Mesenchymal stem cell (in vitro differentiated cells and primary cell): ENCODE measurements around the gene MC1R.

Source experiments
- DNase-seq: peaks from one replicate; pipeline ENCODE4 v3.0.0-alpha.2; 2013
- H2AFZ ChIP-seq: one replicate; pipeline ENCODE4 v1.6.1; 2013; ENCODE audit warnings: low read depth, mild to moderate bottlenecking, control low read depth, inconsistent platforms, low read length, moderate library complexity
- H2AK5ac ChIP-seq: 2 replicates; pipeline ENCODE4 v1.6.1; 2013; ENCODE audit warnings: low read length, moderate library complexity, mild to moderate bottlenecking, inconsistent platforms; ENCODE audit not compliant: severe bottlenecking
- H2BK120ac ChIP-seq: one replicate; pipeline ENCODE4 v1.6.1; 2013; ENCODE audit warnings: low read depth, mild to moderate bottlenecking, inconsistent platforms, low read length, moderate library complexity
- H2BK12ac ChIP-seq, 2 experiments: one replicate each; pipeline ENCODE4 v1.6.1; 2013; ENCODE audit warnings: inconsistent platforms in 2 of 2, low read length in 2 of 2, mild to moderate bottlenecking in 2 of 2, moderate library complexity in 2 of 2, control low read depth in 1 of 2
- H2BK15ac ChIP-seq: one replicate; pipeline ENCODE4 v1.6.1; 2013; ENCODE audit warnings: mild to moderate bottlenecking, low read depth, inconsistent platforms; ENCODE audit not compliant: poor library complexity, severe bottlenecking
- H2BK5ac ChIP-seq: 2 replicates; pipeline ENCODE4 v1.6.1; 2013; ENCODE audit warnings: low read depth, mild to moderate bottlenecking, low read length, control low read depth, inconsistent platforms; ENCODE audit not compliant: poor library complexity, severe bottlenecking
- H3K14ac ChIP-seq, 2 experiments: one replicate each; pipeline ENCODE4 v1.6.1; 2013; ENCODE audit warnings: inconsistent platforms in 2 of 2, low read length in 2 of 2, control low read depth in 1 of 2, mild to moderate bottlenecking in 1 of 2, moderate library complexity in 1 of 2
- H3K18ac ChIP-seq, 2 experiments: one replicate each; pipeline ENCODE4 v1.6.1; 2013; ENCODE audit warnings: inconsistent platforms in 2 of 2, low read length in 2 of 2, control low read depth in 1 of 2, low read depth in 1 of 2, mild to moderate bottlenecking in 1 of 2
- H3K23ac ChIP-seq, 2 experiments: one replicate each; pipeline ENCODE4 v1.6.1; 2013; ENCODE audit warnings: inconsistent platforms in 2 of 2, low read length in 2 of 2, mild to moderate bottlenecking in 2 of 2, moderate library complexity in 2 of 2, control low read depth in 1 of 2
- H3K27ac ChIP-seq: 2 replicates; pipeline ENCODE4 v1.5.1; 2013; ENCODE audit warnings: mild to moderate bottlenecking, moderate library complexity, low read length, control low read depth, inconsistent platforms; ENCODE audit not compliant: poor library complexity, severe bottlenecking
- H3K27me3 ChIP-seq, 2 experiments: 2 replicates each; pipeline versions ENCODE4 v1.6.1 to v1.7.0; 2013; ENCODE audit warnings: low read length in 2 of 2, mild to moderate bottlenecking in 2 of 2, moderate library complexity in 2 of 2, control low read depth in 1 of 2, inconsistent platforms in 1 of 2; ENCODE audit not compliant: control insufficient read depth in 1 of 2, insufficient read depth in 1 of 2
- H3K36me3 ChIP-seq, 2 experiments: 2 replicates each; pipeline versions ENCODE4 v1.6.1 to v1.7.0; 2013; ENCODE audit warnings: low read length in 2 of 2, control low read depth in 1 of 2, inconsistent platforms in 1 of 2, low read depth in 1 of 2, mild to moderate bottlenecking in 1 of 2; ENCODE audit not compliant: insufficient read depth in 2 of 2, control insufficient read depth in 1 of 2
- H3K4ac ChIP-seq, 2 experiments: one replicate each; pipeline ENCODE4 v1.6.1; 2013; ENCODE audit warnings: inconsistent platforms in 2 of 2, low read length in 2 of 2, mild to moderate bottlenecking in 2 of 2, moderate library complexity in 2 of 2, control low read depth in 1 of 2, low read depth in 1 of 2
- H3K4me1 ChIP-seq: 2 replicates; pipeline ENCODE4 v1.6.1; 2013; ENCODE audit warnings: low read depth, low read length, control low read depth; ENCODE audit not compliant: control insufficient read depth, insufficient read depth
- H3K4me2 ChIP-seq: 2 replicates; pipeline ENCODE4 v1.6.1; 2013; ENCODE audit warnings: low read length, mild to moderate bottlenecking, inconsistent platforms; ENCODE audit not compliant: poor library complexity, severe bottlenecking
- H3K4me3 ChIP-seq, 2 experiments: 2 replicates each; pipeline versions ENCODE4 v1.5.1 to v1.7.0; 2013; ENCODE audit warnings: low read length in 2 of 2, mild to moderate bottlenecking in 2 of 2, control low read depth in 1 of 2, low read depth in 1 of 2; ENCODE audit not compliant: insufficient read depth in 1 of 2
- H3K79me1 ChIP-seq: replicated peaks from 2 replicates; pipeline ENCODE4 v1.6.1; 2013; ENCODE audit warnings: mild to moderate bottlenecking, control low read depth, low read length, inconsistent platforms; ENCODE audit not compliant: poor library complexity, severe bottlenecking
- H3K9ac ChIP-seq: 2 replicates; pipeline ENCODE4 v1.7.0; 2013; ENCODE audit warnings: mild to moderate bottlenecking, low read length, moderate library complexity
- H3K9me3 ChIP-seq: 2 replicates; pipeline ENCODE4 v1.7.0; 2013; ENCODE audit warnings: mild to moderate bottlenecking, low read length; ENCODE audit not compliant: control insufficient read depth
- H4K8ac ChIP-seq: one replicate; pipeline ENCODE4 v1.6.1; 2013; ENCODE audit warnings: inconsistent platforms, mild to moderate bottlenecking, low read length, moderate library complexity
- H4K91ac ChIP-seq: one replicate; pipeline ENCODE4 v1.6.1; 2013; ENCODE audit warnings: mild to moderate bottlenecking, low read length, inconsistent platforms
- WGBS: methylation state at CpG from one replicate; pipeline ENCODE4 v1.1.7; 2013; ENCODE audit warnings: mixed read lengths; 5-methylcytosine and 5-hydroxymethylcytosine counted together

Gene MC1R

GRCh38 chr16:89924925-89925307 lies 6.3 kb downstream of the MC1R start:
- Histone ChIP-seq H2BK120ac (no peak overlapping the region), H2BK12ac (no peak overlapping the region), H3K14ac (no peak overlapping the region), H3K9ac (peak overlapping the region; percentile 84), H3K36me3 (peaks cover 20% of the 10 kb centered on the region in 2 experiments), H2BK5ac (no peak overlapping the region), H2BK15ac (no peak overlapping the region), H3K4me3 (peak overlapping the region; percentile 79 to 86), H3K4me2 (peak overlapping the region; percentile 96), H3K4me1 (peaks cover 47% of the 10 kb centered on the region), H4K8ac (no peak overlapping the region), H3K27ac (no peak overlapping the region), H3K9me3 (no peaks in the 10 kb centered on the region), H3K27me3 (no peaks in the 10 kb centered on the region), H2AFZ (no peak overlapping the region), H3K4ac (no peak overlapping the region), H3K23ac (no peak overlapping the region), H2AK5ac (no peak overlapping the region), H4K91ac (no peak overlapping the region), H3K18ac (no peak overlapping the region), H3K79me1 (peaks cover 15% of the 10 kb centered on the region)
- no peak for DNase-seq
- 33% methylated on average over 3 of the region's 4 CpGs for WGBS

GRCh38 chr16:89925596-89926079 lies 7.0 kb downstream of the MC1R start:
- Histone ChIP-seq H3K9ac (peak overlapping the region; percentile 84), H3K79me1 (peaks cover 17% of the 10 kb centered on the region), H3K9me3 (no peaks in the 10 kb centered on the region), H4K8ac (no peak overlapping the region), H3K23ac (peak overlapping the region in 1 of 2 experiments; percentile 48), H3K14ac (peak overlapping the region in 1 of 2 experiments; percentile 86), H3K4me2 (peak overlapping the region; percentile 96), H2AFZ (no peak overlapping the region), H3K27ac (no peak overlapping the region), H3K4me1 (peaks cover 40% of the 10 kb centered on the region), H2AK5ac (no peak overlapping the region), H3K27me3 (no peaks in the 10 kb centered on the region), H3K18ac (no peak overlapping the region), H3K4me3 (peak overlapping the region; percentile 59 to 86), H2BK120ac (no peak overlapping the region), H4K91ac (no peak overlapping the region), H3K36me3 (peaks cover 19 to 26% of the 10 kb centered on the region in 2 experiments), H2BK15ac (no peak overlapping the region), H2BK12ac (no peak overlapping the region), H2BK5ac (no peak overlapping the region), H3K4ac (no peak overlapping the region)
- DNase-seq: peak; percentile 61
- 1% methylated on average over 41 of the region's 42 CpGs for WGBS

GRCh38 chr16:89931305-89931896 lies 12.7 kb downstream of the MC1R start:
- 93% methylated on average over 16 of the region's 16 CpGs for WGBS
- Histone ChIP-seq H2AK5ac (no peak overlapping the region), H3K23ac (no peak overlapping the region), H3K36me3 (peaks cover 71 to 80% of the 10 kb centered on the region in 2 experiments), H2BK12ac (no peak overlapping the region), H3K18ac (no peak overlapping the region), H3K4me3 (no peak overlapping the region), H3K4me2 (no peak overlapping the region), H3K79me1 (peaks cover 25% of the 10 kb centered on the region), H3K4me1 (peaks cover 7% of the 10 kb centered on the region), H2AFZ (no peak overlapping the region), H3K14ac (no peak overlapping the region), H2BK120ac (no peak overlapping the region), H4K8ac (no peak overlapping the region), H3K4ac (no peak overlapping the region), H4K91ac (no peak overlapping the region), H3K9ac (no peak overlapping the region), H2BK5ac (no peak overlapping the region), H3K27ac (no peak overlapping the region), H2BK15ac (no peak overlapping the region), H3K9me3 (no peaks in the 10 kb centered on the region), H3K27me3 (no peaks in the 10 kb centered on the region)
- no peak for DNase-seq

GRCh38 chr16:89931964-89932363 lies 13.3 kb downstream of the MC1R start:
- Histone ChIP-seq H3K36me3 (peaks cover 76 to 86% of the 10 kb centered on the region in 2 experiments), H2BK15ac (no peak overlapping the region), H3K4me1 (peaks cover 5% of the 10 kb centered on the region), H3K14ac (no peak overlapping the region), H3K4me2 (no peak overlapping the region), H3K4ac (no peak overlapping the region), H4K91ac (no peak overlapping the region), H2BK5ac (no peak overlapping the region), H3K27ac (no peak overlapping the region), H3K27me3 (no peaks in the 10 kb centered on the region), H2AFZ (no peak overlapping the region), H4K8ac (no peak overlapping the region), H3K4me3 (no peak overlapping the region), H2AK5ac (no peak overlapping the region), H2BK12ac (no peak overlapping the region), H3K18ac (no peak overlapping the region), H3K9me3 (no peaks in the 10 kb centered on the region), H2BK120ac (no peak overlapping the region), H3K9ac (no peak overlapping the region), H3K23ac (no peak overlapping the region), H3K79me1 (peaks cover 24% of the 10 kb centered on the region)
- WGBS: 98% methylated on average over 5 of the region's 6 CpGs
- DNase-seq: no peak
